Neural crest cell (in vitro differentiated cells): Measurements from ENCODE around the gene FLT3. TPM values are rescaled to one million over a fixed set of nuclear protein-coding genes. Genes with fewer than 3 reads are reported as not detected.

ENCODE experiments used
- DNase-seq: peaks from one replicate; pipeline ENCODE4 v3.0.0; 2021; ENCODE audit warnings: low read depth, mixed read lengths, low spot score
- H3K27ac Mint-ChIP-seq: one replicate; pipeline ENCODE4 v1.8.0; 2021; ENCODE audit warnings: mild to moderate bottlenecking, mixed read lengths; ENCODE audit not compliant: unreplicated experiment
- H3K27me3 Mint-ChIP-seq: 2 replicates; pipeline ENCODE4 v1.8.0; 2021; ENCODE audit warnings: low read depth, mild to moderate bottlenecking, mixed read lengths
- H3K36me3 Mint-ChIP-seq: 2 replicates; pipeline ENCODE4 v1.8.0; 2021; ENCODE audit warnings: low read depth, mild to moderate bottlenecking, mixed read lengths
- H3K4me1 Mint-ChIP-seq: 2 replicates; pipeline ENCODE4 v1.8.0; 2021; ENCODE audit warnings: mixed read lengths
- H3K4me3 Mint-ChIP-seq: one replicate; pipeline ENCODE4 v1.8.0; 2021; ENCODE audit warnings: mild to moderate bottlenecking, mixed read lengths
- H3K9me3 Mint-ChIP-seq: 2 replicates; pipeline ENCODE4 v1.8.0; 2021; ENCODE audit warnings: mixed read lengths
- CTCF ChIP-seq: fragments of 200-600 bp; sonication (generic); conservative IDR thresholded peaks from 2 replicates; pipeline ENCODE4 v1.5.0; 2021; ENCODE audit warnings: antibody characterized with exemption, mild to moderate bottlenecking
- total RNA-seq: library from RNA; stranded (reverse); gene quantifications from 2 replicates; pipeline ENCODE4 v1.2.1, GENCODE V29; 2021

Gene FLT3
- total RNA-seq, 1 donor from 2014 or later, result not detected

DNA sequence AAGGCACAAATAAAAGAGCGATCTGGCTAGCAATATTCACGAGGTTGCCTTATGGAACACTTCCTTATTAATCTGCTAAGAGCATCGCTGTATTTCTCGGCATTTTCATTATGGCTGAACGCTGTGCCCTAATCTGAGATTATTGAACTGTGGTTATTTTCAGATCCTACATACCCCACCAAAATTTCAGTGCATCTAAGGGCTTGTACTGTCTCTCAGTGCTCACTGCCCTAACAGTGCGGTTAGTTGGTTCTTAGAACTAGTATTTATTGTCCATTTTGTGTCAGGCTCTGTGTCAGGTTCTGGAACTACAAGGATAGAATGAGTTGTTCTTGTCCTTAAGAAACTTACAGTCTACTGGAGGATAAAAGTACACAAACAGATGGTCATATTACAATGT lies 51.6 kb downstream of the FLT3 start:
- DNase-seq, result no peak
- Mint-ChIP-seq H3K9me3 (no peaks in the 10 kb centered on the region), H3K27ac (no peak overlapping the region), H3K4me1 (no peaks in the 10 kb centered on the region), H3K4me3 (no peak overlapping the region), H3K27me3 (peaks cover 47% of the 10 kb centered on the region), H3K36me3 (no peaks in the 10 kb centered on the region)
- no peak for TF ChIP-seq CTCF

DNA sequence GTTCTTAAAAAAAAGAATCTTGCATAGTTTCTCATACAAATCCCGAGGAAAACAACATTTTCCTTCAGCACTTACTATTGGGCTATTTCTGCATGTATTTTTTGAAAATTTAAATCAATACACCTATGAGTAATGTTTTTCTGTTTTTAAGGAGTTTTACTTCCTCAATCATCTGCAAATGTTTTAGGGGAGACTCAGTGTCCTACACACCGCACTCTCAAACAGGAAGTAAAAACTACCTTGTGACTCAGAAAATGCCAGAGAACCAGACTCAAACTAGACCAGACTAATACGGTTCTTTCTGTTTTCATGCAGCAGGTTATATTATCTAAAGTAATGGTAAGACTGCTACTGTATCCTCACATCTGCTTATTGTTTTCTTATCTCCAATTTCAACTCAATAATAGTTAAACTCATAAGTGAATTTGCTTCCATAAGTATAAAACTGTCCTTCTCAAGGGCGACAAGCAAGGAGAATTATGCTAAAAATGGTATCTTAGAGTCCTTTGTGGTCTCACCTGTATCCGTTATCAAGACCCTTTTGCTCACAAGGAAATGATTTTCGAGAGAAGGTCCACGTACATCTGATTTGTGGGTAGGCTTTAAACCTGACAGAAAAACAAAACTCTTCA lies 52.5 kb downstream of the FLT3 start:
- Mint-ChIP-seq H3K27me3 (peaks cover 53% of the 10 kb centered on the region), H3K27ac (no peak overlapping the region), H3K4me1 (no peaks in the 10 kb centered on the region), H3K36me3 (no peaks in the 10 kb centered on the region), H3K4me3 (no peak overlapping the region), H3K9me3 (no peaks in the 10 kb centered on the region)
- no peak for DNase-seq
- TF ChIP-seq CTCF, result no peak

DNA sequence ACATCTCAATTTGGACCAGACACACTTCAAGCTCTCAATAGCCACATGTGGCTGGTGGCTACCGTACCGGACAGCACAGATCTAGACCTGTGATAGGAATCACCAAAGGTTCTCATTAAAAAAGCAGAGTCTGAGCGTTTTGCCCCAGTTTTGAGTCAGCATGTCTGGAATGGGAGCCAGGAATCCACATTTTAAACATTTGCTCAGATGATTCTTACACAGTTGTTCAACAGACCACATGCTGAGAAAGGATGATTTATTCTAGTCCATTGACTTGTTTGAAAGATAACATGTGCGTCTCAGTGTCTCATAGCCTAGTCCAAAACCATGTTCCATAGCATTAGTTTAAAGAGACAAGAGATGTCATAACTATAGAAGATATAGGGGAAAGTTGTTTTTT lies 53.4 kb downstream of the FLT3 start:
- Mint-ChIP-seq H3K4me1 (no peaks in the 10 kb centered on the region), H3K27ac (no peak overlapping the region), H3K36me3 (no peaks in the 10 kb centered on the region), H3K27me3 (peaks cover 56% of the 10 kb centered on the region), H3K4me3 (no peak overlapping the region), H3K9me3 (no peaks in the 10 kb centered on the region)
- no peak for DNase-seq
- no peak for TF ChIP-seq CTCF

DNA sequence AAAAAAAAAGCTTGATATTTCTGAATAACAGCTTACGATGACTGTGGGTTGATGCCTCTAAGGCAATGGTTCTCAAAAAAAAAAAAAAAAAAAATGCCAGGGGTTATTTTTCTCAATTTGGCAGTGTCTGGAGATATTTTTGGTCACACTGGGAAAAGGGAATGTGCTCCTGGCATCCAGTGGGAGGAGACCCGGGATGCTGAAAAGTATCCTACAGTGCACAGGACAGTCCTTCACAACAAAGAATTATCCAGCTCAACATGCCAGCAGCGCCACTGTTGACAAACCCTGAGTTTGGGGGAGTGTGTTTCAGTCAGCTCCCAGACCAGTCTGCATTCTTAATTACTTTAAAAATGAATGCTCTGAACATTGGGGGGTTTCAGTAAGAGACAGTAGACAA lies 54.5 kb downstream of the FLT3 start:
- Mint-ChIP-seq H3K27ac (no peak overlapping the region), H3K9me3 (no peaks in the 10 kb centered on the region), H3K36me3 (no peaks in the 10 kb centered on the region), H3K4me1 (no peaks in the 10 kb centered on the region), H3K27me3 (peaks cover 60% of the 10 kb centered on the region), H3K4me3 (no peak overlapping the region)
- DNase-seq, result no peak
- TF ChIP-seq CTCF, result no peak

GRCh38 chr13:28044608-28045007 lies 55.8 kb downstream of the FLT3 start:
- H3K4me1 Mint-ChIP-seq, result no peaks in the 10 kb centered on the region
- H3K27me3 Mint-ChIP-seq, result peaks cover 51% of the 10 kb centered on the region
- DNase-seq, result no peak
- H3K9me3 Mint-ChIP-seq, result no peaks in the 10 kb centered on the region
- H3K36me3 Mint-ChIP-seq, result no peaks in the 10 kb centered on the region
- no peak overlapping the region for H3K27ac Mint-ChIP-seq
- no peak for TF ChIP-seq CTCF
- no peak overlapping the region for H3K4me3 Mint-ChIP-seq

- no peaks in the 10 kb centered on the region for H3K9me3 Mint-ChIP-seq
- H3K4me3 Mint-ChIP-seq, result no peak overlapping the region
- H3K4me1 Mint-ChIP-seq, result no peaks in the 10 kb centered on the region
- peaks cover 37% of the 10 kb centered on the region for H3K27me3 Mint-ChIP-seq
- no peak for TF ChIP-seq CTCF
- H3K36me3 Mint-ChIP-seq, result no peaks in the 10 kb centered on the region
- no peak overlapping the region for H3K27ac Mint-ChIP-seq
- no peak for DNase-seq
Observed at GRCh38 chr13:28043224-28043623, 57.2 kb downstream of the FLT3 start.
